WTC11 (cell line): ENCODE measurements around the gene TMEM114. TPM values are rescaled to one million over a fixed set of nuclear protein-coding genes. Genes with fewer than 3 reads are reported as not detected.

Experiments
- ATAC-seq: fragments of 200-7000 bp; cut with Tn5 transposase; 2 replicates; pipeline ENCODE4 v1.10.0; 2021; ENCODE audit warnings: mild to moderate bottlenecking, moderate library complexity
- CTCF ChIA-PET: fragments of 300-600 bp; sonication (Branson Sonifier 250); formaldehyde crosslinking; loops from one replicate; lab custom pipeline; 2021; ENCODE audit warnings: antibody characterized with exemption; lab: Charles Lee
- POLR2A ChIA-PET: fragments of 350-600 bp; sonication (Branson Sonifier 250); formaldehyde crosslinking; loops from one replicate; lab custom pipeline; 2021; ENCODE audit warnings: antibody characterized with exemption; lab: Charles Lee
- DNase-seq: peaks from one replicate; pipeline ENCODE4 v3.0.0; 2021; ENCODE audit warnings: low spot score
- H3K27ac Mint-ChIP-seq: 2 replicates; pipeline ENCODE4 v1.8.0; 2021; ENCODE audit warnings: mixed read lengths
- H3K27me3 Mint-ChIP-seq: 2 replicates; pipeline ENCODE4 v1.8.0; 2021; ENCODE audit warnings: low read depth, mild to moderate bottlenecking, moderate library complexity, mixed read lengths
- H3K36me3 Mint-ChIP-seq: 2 replicates; pipeline ENCODE4 v1.8.0; 2021; ENCODE audit warnings: mixed read lengths
- H3K4me1 Mint-ChIP-seq: 2 replicates; pipeline ENCODE4 v1.8.0; 2022; ENCODE audit warnings: mixed read lengths
- H3K4me3 Mint-ChIP-seq: 2 replicates; pipeline ENCODE4 v1.8.0; 2021; ENCODE audit warnings: mild to moderate bottlenecking, moderate library complexity, mixed read lengths
- H3K9me3 Mint-ChIP-seq: 2 replicates; pipeline ENCODE4 v1.8.0; 2021; ENCODE audit warnings: mixed read lengths
- ATF3 ChIP-seq: sonication (generic); formaldehyde crosslinking; conservative IDR thresholded peaks from 2 replicates; pipeline ENCODE4 v1.8.1; 2022; ENCODE audit warnings: mild to moderate bottlenecking, missing genetic modification reagents
- CBFB ChIP-seq: sonication (generic); formaldehyde crosslinking; IDR thresholded peaks from 2 replicates; pipeline ENCODE4 v1.8.1; 2022; ENCODE audit warnings: mild to moderate bottlenecking, low read depth, missing genetic modification reagents
- E2F4 ChIP-seq: sonication (generic); formaldehyde crosslinking; IDR thresholded peaks from 2 replicates; pipeline ENCODE4 v1.8.1; 2022; ENCODE audit warnings: low read depth, mild to moderate bottlenecking, moderate library complexity, missing genetic modification reagents, borderline replicate concordance
- ETV6 ChIP-seq: sonication (generic); formaldehyde crosslinking; IDR thresholded peaks from 2 replicates; pipeline ENCODE4 v1.8.1; 2022; ENCODE audit warnings: mild to moderate bottlenecking, missing genetic modification reagents
- FOXJ3 ChIP-seq: sonication (generic); formaldehyde crosslinking; IDR thresholded peaks from 2 replicates; pipeline ENCODE4 v1.9.0; 2021; ENCODE audit warnings: missing genetic modification reagents, mild to moderate bottlenecking, borderline replicate concordance
- FOXP1 ChIP-seq: sonication (generic); formaldehyde crosslinking; IDR thresholded peaks from 2 replicates; pipeline ENCODE4 v1.8.0; 2022; ENCODE audit warnings: missing genetic modification reagents, mild to moderate bottlenecking, moderate library complexity, borderline replicate concordance
- IRF2 ChIP-seq: sonication (generic); formaldehyde crosslinking; IDR thresholded peaks from 2 replicates; pipeline ENCODE4 v1.8.0; 2022; ENCODE audit warnings: low read depth, missing genetic modification reagents, borderline replicate concordance
- MLX ChIP-seq: sonication (generic); formaldehyde crosslinking; IDR thresholded peaks from 2 replicates; pipeline ENCODE4 v1.8.1; 2023; ENCODE audit warnings: mild to moderate bottlenecking, missing genetic modification reagents, moderate library complexity
- MXD4 ChIP-seq: fragments of 250-450 bp; sonication (Bioruptor Pico); IDR thresholded peaks from 2 replicates; pipeline ENCODE4 v1.8.0; 2021; ENCODE audit warnings: mild to moderate bottlenecking, moderate library complexity, borderline replicate concordance
- MYBL2 ChIP-seq: sonication (generic); formaldehyde crosslinking; IDR thresholded peaks from 2 replicates; pipeline ENCODE4 v1.8.1; 2023; ENCODE audit warnings: mild to moderate bottlenecking, moderate library complexity, missing genetic modification reagents
- PRRX2 ChIP-seq: fragments of 250-450 bp; sonication (Bioruptor Pico); IDR thresholded peaks from 2 replicates; pipeline ENCODE4 v1.8.0; 2021; ENCODE audit warnings: mild to moderate bottlenecking
- ZNF138 ChIP-seq: sonication (generic); formaldehyde crosslinking; conservative IDR thresholded peaks from 2 replicates; pipeline ENCODE4 v1.8.1; 2022; ENCODE audit warnings: mild to moderate bottlenecking, moderate library complexity, missing genetic modification reagents
- ZNF232 ChIP-seq: sonication (generic); formaldehyde crosslinking; IDR thresholded peaks from 2 replicates; pipeline ENCODE4 v1.8.0; 2022; ENCODE audit warnings: mild to moderate bottlenecking, missing genetic modification reagents
- ZNF281 ChIP-seq: sonication (generic); formaldehyde crosslinking; IDR thresholded peaks from 2 replicates; pipeline ENCODE4 v1.8.0; 2023; ENCODE audit warnings: mild to moderate bottlenecking, missing genetic modification reagents
- ZNF416 ChIP-seq: fragments of 250-450 bp; sonication (Bioruptor Pico); IDR thresholded peaks from 2 replicates; pipeline ENCODE4 v1.9.0; 2021; ENCODE audit warnings: mild to moderate bottlenecking, inconsistent platforms
- ZNF423 ChIP-seq: fragments of 250-450 bp; sonication (Bioruptor Pico); IDR thresholded peaks from 2 replicates; pipeline ENCODE4 v2.1.2; 2022; ENCODE audit warnings: mild to moderate bottlenecking, moderate library complexity
- ZNF532 ChIP-seq: fragments of 250-450 bp; sonication (Bioruptor Pico); IDR thresholded peaks from 2 replicates; pipeline ENCODE4 v1.9.0; 2021; ENCODE audit warnings: mild to moderate bottlenecking, borderline replicate concordance
- ZSCAN18 ChIP-seq: fragments of 250-450 bp; sonication (Bioruptor Pico); IDR thresholded peaks from 2 replicates; pipeline ENCODE4 v2.1.2; 2022; ENCODE audit warnings: mild to moderate bottlenecking, moderate library complexity
- total RNA-seq: library from RNA; stranded (reverse); gene quantifications from 3 replicates; pipeline ENCODE4 v1.2.3, GENCODE V29; 2021

The TMEM114 gene
- total RNA-seq, 1 experiment from 2014 or later = 0.37 TPM

- Mint-ChIP-seq H3K27ac (no peak overlapping the region), H3K4me1 (no peaks in the 10 kb centered on the region), H3K9me3 (peaks cover 87% of the 10 kb centered on the region), H3K36me3 (peaks cover 64% of the 10 kb centered on the region), H3K27me3 (peaks cover 26% of the 10 kb centered on the region), H3K4me3 (no peak overlapping the region)
- TF ChIP-seq MXD4 (no peak), ZNF532 (no peak), CBFB (CRISPR knock-in tag) (no peak), FOXP1 (CRISPR knock-in tag) (no peak)
- ATAC-seq = no peak
- no peak for DNase-seq
- ChIA-PET POLR2A (no interaction called here), CTCF (no interaction called here)
Observed at GRCh38 chr16:8548166-8548565, 42.1 kb downstream of the TMEM114 start.

- Mint-ChIP-seq H3K4me3 (no peak overlapping the region), H3K4me1 (no peaks in the 10 kb centered on the region), H3K9me3 (peaks cover 87% of the 10 kb centered on the region), H3K27ac (no peak overlapping the region), H3K36me3 (peaks cover 60% of the 10 kb centered on the region), H3K27me3 (peaks cover 26% of the 10 kb centered on the region)
- ATAC-seq = no peak
- CTCF ChIA-PET = no interaction called here
- DNase-seq = no peak
- POLR2A ChIA-PET = no interaction called here
- TF ChIP-seq ZNF416 (CRISPR knock-in tag) (no peak), ATF3 (CRISPR knock-in tag) (no peak), ZNF423 (CRISPR knock-in tag) (no peak), ZNF281 (CRISPR knock-in tag) (no peak), MLX (no peak), MYBL2 (CRISPR knock-in tag) (no peak), ZSCAN18 (no peak), ZNF138 (CRISPR knock-in tag) (no peak), IRF2 (CRISPR knock-in tag) (no peak), E2F4 (no peak), FOXJ3 (no peak), ETV6 (CRISPR knock-in tag) (no peak), ZNF232 (CRISPR knock-in tag) (no peak), PRRX2 (CRISPR knock-in tag) (no peak)
Observed at GRCh38 chr16:8547762-8548161, 42.5 kb downstream of the TMEM114 start.
